Activated T-cell treated with anti-CD3 and anti-CD28 coated beads, Interleukin-2, amount 50 U/mL, for 48 hours (primary cell): ENCODE results near the gene FAM217A.

Experiments
- DNase-seq, 2 experiments: peaks; one replicate each; pipeline ENCODE4 v3.0.0-alpha.2; 2020

Gene FAM217A

GRCh38 chr6:4084444-4085331 lies 5.8 kb upstream of the FAM217A start:
- DNase-seq = no peak

GRCh38 chr6:4074478-4075235 lies 4.3 kb downstream of the FAM217A start:
- no peak for DNase-seq

GRCh38 chr6:4071330-4071729 lies 7.6 kb downstream of the FAM217A start:
- no peak for DNase-seq

GRCh38 chr6:4069199-4069598 lies 9.7 kb downstream of the FAM217A start:
- no peak for DNase-seq

- no peak for DNase-seq
These were observed 11.3 kb downstream of the FAM217A start for GRCh38 chr6:4067673-4068072.

GRCh38 chr6:4066029-4066755 lies 12.7 kb downstream of the FAM217A start:
- no peak for DNase-seq

GRCh38 chr6:4059115-4059777 lies 19.7 kb downstream of the FAM217A start:
- peak; percentile 71 to 75 for DNase-seq

- DNase-seq = no peak
These were observed 21.9 kb downstream of the FAM217A start for GRCh38 chr6:4057036-4057435.

- DNase-seq = no peak
These were observed 23.4 kb downstream of the FAM217A start for GRCh38 chr6:4055420-4056041.

GRCh38 chr6:4049246-4049645 lies 29.7 kb downstream of the FAM217A start:
- DNase-seq = no peak

- DNase-seq = no peak
These were observed 37.5 kb downstream of the FAM217A start for GRCh38 chr6:4041480-4041879.

- no peak for DNase-seq
These were observed 39.6 kb downstream of the FAM217A start for GRCh38 chr6:4039348-4039747.

GRCh38 chr6:4036581-4036980 lies 42.4 kb downstream of the FAM217A start:
- DNase-seq = no peak

GRCh38 chr6:4032475-4032874 lies 46.5 kb downstream of the FAM217A start:
- DNase-seq = no peak

- no peak for DNase-seq
These were observed 47.5 kb downstream of the FAM217A start for GRCh38 chr6:4031442-4031841.

GRCh38 chr6:4030669-4031068 lies 48.3 kb downstream of the FAM217A start:
- DNase-seq = no peak

GRCh38 chr6:4029687-4030086 lies 49.2 kb downstream of the FAM217A start:
- DNase-seq = no peak

- no peak for DNase-seq
These were observed 50.9 kb downstream of the FAM217A start for GRCh38 chr6:4028051-4028450.

GRCh38 chr6:4025681-4026080 lies 53.3 kb downstream of the FAM217A start:
- no peak for DNase-seq

GRCh38 chr6:4023240-4023639 lies 55.7 kb downstream of the FAM217A start:
- no peak for DNase-seq

GRCh38 chr6:4021854-4022695 lies 56.9 kb downstream of the FAM217A start:
- DNase-seq = no peak
